ENCODE measurements around the gene RELL2. TPM values are rescaled to one million over a fixed set of nuclear protein-coding genes. Genes with fewer than 3 reads are reported as not detected.

The RELL2 gene
- total RNA-seq, 1 experiment from 2014 or later: 9.8 TPM

- Histone ChIP-seq H3T11ph (ENCODE audit: low read length) (no peak overlapping the region), H3K9ac (ENCODE audit: extremely low read depth, insufficient read length, low read length) (no peak overlapping the region), H4K5ac (ENCODE audit: insufficient read length, low read depth, low read length) (no peak overlapping the region), H3K23ac (ENCODE audit: insufficient read length, low read depth, low read length) (no peak overlapping the region), H2AFZ (ENCODE audit: low read length) (no peak overlapping the region), H3K4ac (ENCODE audit: low read depth, low read length) (no peak overlapping the region), H3K79me1 (ENCODE audit: insufficient read depth, low read depth, low read length, poor library complexity, severe bottlenecking) (no peaks in the 10 kb centered on the region), H2BK12ac (ENCODE audit: insufficient read length, low read depth, low read length) (no peak overlapping the region), H4K8ac (replicated peaks; ENCODE audit: insufficient read length, low read depth, low read length) (no peak overlapping the region), H3K14ac (ENCODE audit: insufficient read depth, low read length) (no peak overlapping the region), H3K9me3 (ENCODE audit: control insufficient read depth, low read depth, low read length) (no peaks in the 10 kb centered on the region), H3K4me1 (ENCODE audit: insufficient read depth, low read length) (no peaks in the 10 kb centered on the region; the same call in 1 of the 2 replicates), H3K27ac (ENCODE audit: insufficient read length, low read depth, low read length) (no peak overlapping the region), H2BK120ac (ENCODE audit: low read depth, low read length, poor library complexity, severe bottlenecking) (no peak overlapping the region), H3K27me3 (ENCODE audit: insufficient read depth, low read length) (no peaks in the 10 kb centered on the region), H2BK5ac (ENCODE audit: insufficient read length, low read length) (no peak overlapping the region), H4K91ac (ENCODE audit: insufficient read length, low read depth, low read length) (no peak overlapping the region), H4K20me1 (ENCODE audit: control insufficient read depth, insufficient read depth, insufficient read length) (no peaks in the 10 kb centered on the region), H2AK5ac (ENCODE audit: insufficient read length, low read length) (no peak overlapping the region), H2BK20ac (ENCODE audit: low read depth, low read length, poor library complexity, severe bottlenecking) (no peak overlapping the region), H3K4me2 (ENCODE audit: insufficient read depth, insufficient read length, low read length) (no peak overlapping the region), H3K18ac (ENCODE audit: insufficient read length, low read depth, low read length) (no peak overlapping the region), H2BK15ac (ENCODE audit: low read depth, low read length) (no peak overlapping the region), H3K23me2 (ENCODE audit: insufficient read length, low read depth, low read length, poor library complexity, severe bottlenecking) (peaks cover 8% of the 10 kb centered on the region), H3K56ac (ENCODE audit: insufficient read length, low read depth, low read length) (no peak overlapping the region), H3K79me2 (ENCODE audit: insufficient read depth, low read length) (no peaks in the 10 kb centered on the region)
- no peak for DNase-seq
- Mint-ChIP-seq H3K9me3 (no peaks in the 10 kb centered on the region; a peak in 1 of 5 replicates), H3K27me3 (ENCODE audit: low read depth) (peaks cover 7% of the 10 kb centered on the region; the same call in 1 of the 2 replicates), H3K36me3 (ENCODE audit: insufficient read depth in 1 of 3, low read depth in 3 of 3) (peaks cover 31 to 59% (median 36%) of the 10 kb centered on the region in 3 experiments; a peak in 6 of 7 replicates), H3K4me3 (no peak overlapping the region; a peak in 1 of 5 replicates), H3K4me1 (peaks cover 18 to 19% of the 10 kb centered on the region in 2 experiments), H3K27ac (no peak overlapping the region; a peak in 1 of 7 replicates)
- WGBS (ENCODE audit: extremely low coverage, insufficient read length, low lambda C conversion rate): no CpG with 5 or more reads among the region's 7 CpGs
- TF ChIP-seq, protein P1, sequence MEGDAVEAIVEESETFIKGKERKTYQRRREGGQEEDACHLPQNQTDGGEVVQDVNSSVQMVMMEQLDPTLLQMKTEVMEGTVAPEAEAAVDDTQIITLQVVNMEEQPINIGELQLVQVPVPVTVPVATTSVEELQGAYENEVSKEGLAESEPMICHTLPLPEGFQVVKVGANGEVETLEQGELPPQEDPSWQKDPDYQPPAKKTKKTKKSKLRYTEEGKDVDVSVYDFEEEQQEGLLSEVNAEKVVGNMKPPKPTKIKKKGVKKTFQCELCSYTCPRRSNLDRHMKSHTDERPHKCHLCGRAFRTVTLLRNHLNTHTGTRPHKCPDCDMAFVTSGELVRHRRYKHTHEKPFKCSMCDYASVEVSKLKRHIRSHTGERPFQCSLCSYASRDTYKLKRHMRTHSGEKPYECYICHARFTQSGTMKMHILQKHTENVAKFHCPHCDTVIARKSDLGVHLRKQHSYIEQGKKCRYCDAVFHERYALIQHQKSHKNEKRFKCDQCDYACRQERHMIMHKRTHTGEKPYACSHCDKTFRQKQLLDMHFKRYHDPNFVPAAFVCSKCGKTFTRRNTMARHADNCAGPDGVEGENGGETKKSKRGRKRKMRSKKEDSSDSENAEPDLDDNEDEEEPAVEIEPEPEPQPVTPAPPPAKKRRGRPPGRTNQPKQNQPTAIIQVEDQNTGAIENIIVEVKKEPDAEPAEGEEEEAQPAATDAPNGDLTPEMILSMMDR (conservative IDR thresholded peaks at IDR 0.05): no peak
Observed at GRCh38 chr5:141655020-141655419, 18.2 kb downstream of the RELL2 start.
